Cardiac muscle cell (in vitro differentiated cells and primary cell): ENCODE data around the gene KCNAB2. TPM values are rescaled to one million over a fixed set of nuclear protein-coding genes. Genes with fewer than 3 reads are reported as not detected.

Experiments used
- DNase-seq, 2 donors: peaks; one replicate each; pipeline versions ENCODE4 v3.0.0 to v3.0.0-alpha.2; 2010 to 2017; ENCODE audit warnings: low read depth in 1 of 2, low spot score in 1 of 2
- H3K27ac ChIP-seq: fragments of 200-600 bp; sonication (generic); 2 replicates; pipeline ENCODE4 v1.5.1; 2016
- H3K27me3 ChIP-seq: fragments of 200-600 bp; sonication (generic); 2 replicates; pipeline ENCODE4 v1.6.0; 2016; ENCODE audit warnings: control low read depth
- H3K36me3 ChIP-seq: fragments of 200-600 bp; sonication (generic); 2 replicates; pipeline ENCODE4 v1.5.1; 2016; ENCODE audit warnings: control low read depth
- H3K4me1 ChIP-seq: fragments of 200-600 bp; sonication (generic); 2 replicates; pipeline ENCODE4 v1.8.1; 2017; ENCODE audit warnings: low read depth, mild to moderate bottlenecking, mixed run types
- H3K4me3 ChIP-seq: fragments of 200-600 bp; sonication (generic); 2 replicates; pipeline ENCODE4 v1.5.1; 2016; ENCODE audit warnings: mild to moderate bottlenecking
- H3K9me3 ChIP-seq: fragments of 200-600 bp; sonication (generic); 2 replicates; pipeline ENCODE4 v1.5.1; 2017; ENCODE audit warnings: low read depth, mild to moderate bottlenecking, control low read depth
- CTCF ChIP-seq: IDR thresholded peaks from 2 replicates; pipeline ENCODE4 v1.5.1; 2012; ENCODE audit warnings: low read depth, mild to moderate bottlenecking, low read length
- polyA plus RNA-seq: library from polyadenylated mRNA; unstranded; fragments of >200 nt; fragmentation: Nextera tagmentation; extraction: Ambion mirVana; gene quantifications from 2 replicates; pipeline ENCODE4 v1.2.1, GENCODE V29; 2016
- total RNA-seq: library from RNA; depleted of rRNA; stranded (reverse); fragments of >200 nt; gene quantifications from 2 replicates; pipeline ENCODE4 v1.2.3, GENCODE V29; 2016

The KCNAB2 gene
- total and polyA plus RNA-seq, 2 experiments from 2014 or later, result 5.5 to 10.8 TPM

GRCh38 chr1:6086358-6086757, 40.7 kb downstream of the KCNAB2 start:
- Histone ChIP-seq H3K36me3 (no peaks in the 10 kb centered on the region), H3K27ac (no peak overlapping the region), H3K4me3 (no peak overlapping the region), H3K9me3 (no peaks in the 10 kb centered on the region), H3K27me3 (no peaks in the 10 kb centered on the region), H3K4me1 (peaks cover 5% of the 10 kb centered on the region)
- no peak for TF ChIP-seq CTCF
- no peak for DNase-seq

- no peak for TF ChIP-seq CTCF
- Histone ChIP-seq H3K4me3 (no peak overlapping the region), H3K4me1 (peaks cover 5% of the 10 kb centered on the region), H3K36me3 (no peaks in the 10 kb centered on the region), H3K9me3 (no peaks in the 10 kb centered on the region), H3K27me3 (no peaks in the 10 kb centered on the region), H3K27ac (no peak overlapping the region)
- DNase-seq, result no peak
Measured at GRCh38 chr1:6086762-6087376, 41.2 kb downstream of the KCNAB2 start.

- no peak for DNase-seq
- H3K4me1 ChIP-seq, result peaks cover 5% of the 10 kb centered on the region
Measured at GRCh38 chr1:6087377-6087772, 41.7 kb downstream of the KCNAB2 start.

GRCh38 chr1:6087958-6088357, 42.3 kb downstream of the KCNAB2 start:
- TF ChIP-seq CTCF, result no peak
- no peak overlapping the region for H3K27ac ChIP-seq
- H3K4me3 ChIP-seq, result no peak overlapping the region
- no peaks in the 10 kb centered on the region for H3K36me3 ChIP-seq
- DNase-seq, result no peak
- peaks cover 5% of the 10 kb centered on the region for H3K4me1 ChIP-seq
- H3K9me3 ChIP-seq, result no peaks in the 10 kb centered on the region
- H3K27me3 ChIP-seq, result no peaks in the 10 kb centered on the region

More at GRCh38 chr1:6087377-6087772, 41.7 kb downstream of the KCNAB2 start:
- no peak for TF ChIP-seq CTCF
- Histone ChIP-seq H3K4me3 (no peak overlapping the region), H3K36me3 (no peaks in the 10 kb centered on the region), H3K9me3 (no peaks in the 10 kb centered on the region), H3K27ac (no peak overlapping the region), H3K27me3 (no peaks in the 10 kb centered on the region)

GRCh38 chr1:6088956-6089355, 43.3 kb downstream of the KCNAB2 start:
- no peaks in the 10 kb centered on the region for H3K36me3 ChIP-seq

More at GRCh38 chr1:6088956-6089355, 43.3 kb downstream of the KCNAB2 start:
- no peaks in the 10 kb centered on the region for H3K27me3 ChIP-seq
- DNase-seq, result no peak
- H3K4me1 ChIP-seq, result peaks cover 5% of the 10 kb centered on the region
- no peak overlapping the region for H3K4me3 ChIP-seq
- no peaks in the 10 kb centered on the region for H3K9me3 ChIP-seq
- TF ChIP-seq CTCF, result no peak
- H3K27ac ChIP-seq, result no peak overlapping the region
